ENCODE data around the gene EIF5AL1.

Gene EIF5AL1

GRCh38 chr10:79561257-79561656 lies 48.9 kb downstream of the EIF5AL1 start:
- no peak for DNase-seq

DNA sequence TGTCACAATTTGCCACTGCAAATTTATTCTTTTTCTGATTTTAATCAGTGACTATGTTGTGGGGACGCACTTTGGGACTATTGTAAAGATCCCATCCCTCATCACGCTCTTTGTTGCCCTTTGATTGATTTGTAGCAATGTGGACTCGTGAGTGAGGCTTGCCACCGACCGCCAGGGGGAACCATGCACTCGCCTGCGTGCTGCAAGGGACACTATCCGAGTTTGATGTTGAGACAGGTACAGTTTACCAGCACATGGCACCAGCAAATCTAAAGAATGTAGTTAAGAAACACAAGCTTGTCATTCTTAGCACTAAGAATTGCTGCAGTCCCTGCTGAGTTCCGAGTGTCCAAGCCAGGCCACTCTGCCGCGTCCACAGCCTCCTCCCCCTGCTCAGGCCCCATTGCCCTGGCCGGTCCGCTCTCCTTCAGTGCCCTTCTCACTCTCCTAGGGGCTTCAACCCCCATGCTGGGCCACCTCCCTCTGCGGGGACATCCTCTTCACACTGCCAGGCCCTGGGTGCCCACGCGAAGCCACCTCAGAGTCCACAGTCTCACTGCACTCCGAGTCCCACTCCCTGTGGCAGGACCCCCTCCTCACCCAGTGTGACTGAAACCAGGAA lies 49.9 kb downstream of the EIF5AL1 start:
- DNase-seq, result no peak

GRCh38 chr10:79563426-79563825 lies 51.1 kb downstream of the EIF5AL1 start:
- no peak for DNase-seq

All from NCI-H2081 treated with DMSO at 0.1 percent for 48 hours (cell line).